Progenitor cell of endocrine pancreas (in vitro differentiated cells): ENCODE data around the gene PALM. TPM values are rescaled to one million over a fixed set of nuclear protein-coding genes. Genes with fewer than 3 reads are reported as not detected.

Source experiments
- DNase-seq: peaks from one replicate; pipeline ENCODE4 v3.0.0; 2021; ENCODE audit warnings: low spot score; ENCODE audit not compliant: unreplicated experiment
- H3K27ac Mint-ChIP-seq: 2 replicates; pipeline ENCODE4 v1.8.0; 2021; ENCODE audit warnings: mild to moderate bottlenecking, moderate library complexity, mixed read lengths
- H3K27me3 Mint-ChIP-seq: 2 replicates; pipeline ENCODE4 v1.8.0; 2021; ENCODE audit warnings: mixed read lengths
- H3K36me3 Mint-ChIP-seq: 2 replicates; pipeline ENCODE4 v1.8.0; 2022; ENCODE audit warnings: mixed read lengths; ENCODE audit not compliant: insufficient read depth
- H3K4me1 Mint-ChIP-seq: 2 replicates; pipeline ENCODE4 v1.8.0; 2021; ENCODE audit warnings: low read depth, mixed read lengths
- H3K4me3 Mint-ChIP-seq: 2 replicates; pipeline ENCODE4 v1.8.0; 2021; ENCODE audit warnings: low read depth, mild to moderate bottlenecking, moderate library complexity, mixed read lengths
- H3K9me3 Mint-ChIP-seq: 2 replicates; pipeline ENCODE4 v1.8.0; 2021; ENCODE audit warnings: low read depth, mixed read lengths
- CTCF ChIP-seq: fragments of 200-600 bp; sonication (generic); IDR thresholded peaks from one replicate; pipeline ENCODE4 v1.5.0; 2021; ENCODE audit warnings: antibody characterized with exemption, mild to moderate bottlenecking; ENCODE audit not compliant: unreplicated experiment
- total RNA-seq: library from RNA; stranded (reverse); gene quantifications from 2 replicates; pipeline ENCODE4 v1.2.1, GENCODE V29; 2021

Gene PALM
- total RNA-seq, 1 donor from 2014 or later, result 52.4 TPM

GRCh38 chr19:754530-754929, 45.8 kb downstream of the PALM start:
- Mint-ChIP-seq H3K27ac (no peak overlapping the region), H3K27me3 (peaks cover under 1% of the 10 kb centered on the region), H3K4me1 (peaks cover 3% of the 10 kb centered on the region), H3K36me3 (peaks cover under 1% of the 10 kb centered on the region), H3K4me3 (no peak overlapping the region), H3K9me3 (no peaks in the 10 kb centered on the region)
- no peak for TF ChIP-seq CTCF
- DNase-seq, result no peak

DNA sequence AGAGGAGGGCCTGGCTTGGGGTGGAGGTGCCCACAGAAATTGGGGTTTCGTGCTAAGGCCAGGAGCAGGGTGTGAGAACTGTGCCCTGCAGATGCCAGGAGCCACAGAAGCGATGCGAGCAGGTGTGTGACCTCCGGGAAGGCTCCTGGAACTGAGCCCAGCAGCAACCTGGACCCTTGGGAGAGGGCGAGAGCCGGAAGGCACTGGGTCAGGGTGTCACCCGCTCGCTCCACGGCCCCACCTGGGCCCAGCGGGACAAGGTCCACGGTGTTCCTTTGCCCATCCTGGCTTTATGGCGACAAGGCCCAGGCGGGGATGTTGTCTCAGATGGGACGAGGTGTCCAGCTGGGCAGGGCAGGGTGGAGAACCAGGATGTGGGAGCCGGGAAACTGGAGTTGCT, 46.3 kb downstream of the PALM start:
- Mint-ChIP-seq H3K4me3 (no peak overlapping the region), H3K9me3 (no peaks in the 10 kb centered on the region), H3K27me3 (peaks cover 3% of the 10 kb centered on the region), H3K4me1 (peaks cover 3% of the 10 kb centered on the region), H3K27ac (no peak overlapping the region), H3K36me3 (peaks cover 2% of the 10 kb centered on the region)
- TF ChIP-seq CTCF, result no peak
- DNase-seq, result no peak

- H3K27me3 Mint-ChIP-seq, result peaks cover 3% of the 10 kb centered on the region
- peaks cover 3% of the 10 kb centered on the region for H3K4me1 Mint-ChIP-seq
- no peak for TF ChIP-seq CTCF
- DNase-seq, result no peak
- no peaks in the 10 kb centered on the region for H3K9me3 Mint-ChIP-seq
- no peak overlapping the region for H3K4me3 Mint-ChIP-seq
- peaks cover 2% of the 10 kb centered on the region for H3K36me3 Mint-ChIP-seq
- H3K27ac Mint-ChIP-seq, result no peak overlapping the region
These were observed 47.5 kb downstream of the PALM start for GRCh38 chr19:756236-756635.

GRCh38 chr19:756821-757688, 48.3 kb downstream of the PALM start:
- Mint-ChIP-seq H3K9me3 (no peaks in the 10 kb centered on the region), H3K27me3 (peaks cover 3% of the 10 kb centered on the region), H3K4me3 (no peak overlapping the region), H3K4me1 (peaks cover 3% of the 10 kb centered on the region), H3K27ac (no peak overlapping the region), H3K36me3 (peaks cover 2% of the 10 kb centered on the region)
- no peak for TF ChIP-seq CTCF
- no peak for DNase-seq

GRCh38 chr19:757811-758668, 49.3 kb downstream of the PALM start:
- Mint-ChIP-seq H3K36me3 (peaks cover 2% of the 10 kb centered on the region), H3K9me3 (no peaks in the 10 kb centered on the region), H3K27me3 (peaks cover 3% of the 10 kb centered on the region), H3K27ac (no peak overlapping the region), H3K4me3 (no peak overlapping the region), H3K4me1 (peaks cover 1% of the 10 kb centered on the region)
- no peak for DNase-seq
- TF ChIP-seq CTCF, result no peak
